Activated naive CD4-positive, alpha-beta T cell treated with anti-CD3 and anti-CD28 coated beads, Interleukin-2, amount 50 U/mL, for 16 hours (primary cell): Measurements from ENCODE around the gene NIF3L1.
"Not testable (repeated sequence)": the region's sequence is repeated elsewhere in the genome, so short reads cannot be mapped to it uniquely, and the experiment has no call there.

Experiments used
- DNase-seq: peaks from one replicate; pipeline ENCODE4 v3.0.0-alpha.2; 2020

The NIF3L1 gene

DNA sequence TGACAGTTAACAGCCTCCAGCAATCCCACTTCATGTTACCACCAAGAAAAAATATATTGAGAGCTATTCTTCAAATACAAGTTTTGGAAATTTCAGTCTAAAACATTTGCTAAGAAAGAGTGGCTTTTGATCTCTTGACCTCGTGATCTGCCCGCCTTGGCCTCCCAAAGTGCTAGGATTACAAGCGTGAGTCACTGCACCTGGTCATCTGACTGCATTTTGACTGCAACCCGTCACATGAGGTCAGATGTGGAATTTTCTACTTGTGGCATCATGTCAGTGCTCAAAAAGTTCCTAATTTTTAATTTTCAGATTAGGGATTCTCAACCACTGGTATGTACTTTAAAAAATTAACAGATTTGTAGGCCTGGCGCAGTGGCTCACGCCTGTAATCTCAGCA lies 15.6 kb upstream of the NIF3L1 start:
- no peak for DNase-seq

DNA sequence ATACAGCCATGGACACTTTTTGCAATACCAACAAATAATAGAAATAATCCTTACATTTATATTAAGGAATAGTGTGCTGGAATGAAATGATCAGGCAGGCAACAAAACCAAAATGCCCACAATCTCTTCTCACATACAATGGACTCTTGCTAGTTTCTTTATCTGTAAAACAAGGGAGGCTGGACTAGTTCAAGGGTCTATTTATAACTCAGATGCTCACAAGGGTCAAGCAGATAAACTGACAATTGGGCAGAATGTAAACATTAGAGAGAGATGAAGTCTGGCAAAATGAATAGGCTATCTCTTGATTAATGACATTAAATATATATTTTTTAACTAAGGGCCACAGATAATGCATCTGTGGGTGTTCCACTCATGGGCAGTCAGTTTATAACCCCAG lies 11.7 kb upstream of the NIF3L1 start:
- DNase-seq, result no peak

DNA sequence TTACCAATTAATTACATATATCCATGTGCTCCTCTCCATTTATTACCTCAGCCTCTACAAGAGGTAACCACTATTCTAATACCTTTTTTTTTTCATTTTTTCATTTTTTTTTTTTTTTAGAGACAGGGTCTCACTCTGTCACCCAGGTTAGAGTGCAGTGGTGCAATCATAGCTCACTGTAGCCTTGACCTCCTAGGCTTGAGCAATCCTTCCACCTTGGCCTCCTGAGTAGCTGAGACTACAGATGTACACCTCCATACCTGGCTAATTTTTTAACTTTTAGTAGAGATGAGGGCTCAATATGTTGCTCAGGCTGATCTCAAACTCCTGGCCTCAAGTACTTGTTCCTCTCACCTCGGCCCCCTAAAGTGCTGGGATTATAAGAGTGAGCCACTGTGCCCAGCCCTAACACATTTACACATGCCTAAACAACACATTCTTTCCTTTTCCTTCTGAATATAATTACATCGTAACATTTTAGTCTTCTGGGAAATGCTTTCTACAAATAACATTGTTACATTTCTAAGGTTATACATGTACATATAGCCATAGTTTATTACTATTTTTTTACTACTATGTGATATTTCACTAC lies 10.8 kb upstream of the NIF3L1 start:
- DNase-seq, result no peak

DNA sequence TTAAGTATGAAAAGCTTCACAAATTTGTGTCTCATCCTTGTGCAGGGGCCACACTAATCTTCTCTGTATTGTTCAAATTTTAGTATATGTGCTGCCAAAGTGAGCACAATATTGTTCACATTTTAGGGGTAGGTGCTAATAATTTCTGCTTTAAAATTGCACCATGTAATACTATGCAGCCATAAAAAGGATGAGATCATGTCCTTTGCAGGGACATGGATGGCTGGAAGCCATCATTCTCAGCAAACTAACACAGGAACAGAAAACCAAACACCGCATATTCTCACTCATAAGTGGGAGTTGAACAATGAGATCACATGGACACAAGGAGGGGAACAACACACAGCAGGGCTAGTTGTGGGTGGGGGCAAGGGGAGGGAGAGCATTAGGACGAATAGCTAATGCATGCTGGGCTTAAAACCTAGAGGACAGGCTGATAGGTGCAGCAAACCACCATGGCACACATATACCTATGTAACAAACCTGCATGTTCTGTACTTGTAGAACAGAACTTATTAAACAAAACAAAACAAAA lies 7.4 kb upstream of the NIF3L1 start:
- DNase-seq, result not testable (repeated sequence)

DNA sequence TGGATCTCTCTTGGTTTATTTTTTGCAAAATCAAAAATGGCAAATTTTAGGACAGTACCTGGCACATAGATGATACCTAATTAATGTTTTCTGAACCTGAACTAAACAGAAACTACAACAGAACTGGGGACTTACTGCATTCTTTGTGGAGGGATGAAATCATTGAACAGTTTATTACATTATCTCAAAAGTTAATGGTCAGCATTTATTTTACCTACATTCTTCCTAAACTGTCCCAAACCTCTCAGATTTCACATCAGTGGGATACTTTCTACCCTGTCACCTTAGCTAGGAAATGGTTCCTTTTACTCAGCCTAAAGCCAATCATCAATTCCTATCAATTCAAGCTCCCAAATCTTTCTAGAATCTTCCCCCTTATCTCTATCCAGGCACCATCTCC lies 10.3 kb downstream of the NIF3L1 start:
- DNase-seq, result no peak

DNA sequence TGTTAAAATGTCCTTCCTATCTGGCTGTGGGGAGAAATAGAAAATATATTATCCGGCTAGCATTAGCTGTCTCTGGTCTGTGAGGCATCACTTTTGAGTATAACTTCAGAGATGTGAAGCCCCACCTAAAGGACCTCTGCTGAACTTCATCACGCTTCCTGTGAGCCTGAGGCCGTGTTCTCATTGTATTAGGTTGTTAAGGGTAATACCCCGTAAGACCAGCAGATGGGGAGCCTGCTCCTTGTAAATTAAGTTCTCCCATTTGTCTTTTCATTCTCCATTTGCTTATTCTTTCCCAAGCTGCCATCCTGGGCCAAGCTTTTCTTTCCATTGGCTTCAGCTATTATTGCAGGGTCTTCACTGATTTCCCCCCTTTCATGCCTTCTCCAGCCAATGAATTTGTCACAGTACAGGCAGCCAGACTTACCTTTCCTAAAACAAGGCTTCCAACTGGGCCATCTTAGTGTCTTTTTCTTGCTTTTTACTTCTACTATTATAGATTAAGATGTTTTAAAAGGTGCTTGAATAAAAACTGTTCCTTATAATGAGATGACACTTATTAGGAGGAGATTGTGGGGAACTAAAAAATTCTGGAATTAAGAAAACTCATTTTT lies 12.4 kb downstream of the NIF3L1 start:
- DNase-seq, result peak; percentile 60

DNA sequence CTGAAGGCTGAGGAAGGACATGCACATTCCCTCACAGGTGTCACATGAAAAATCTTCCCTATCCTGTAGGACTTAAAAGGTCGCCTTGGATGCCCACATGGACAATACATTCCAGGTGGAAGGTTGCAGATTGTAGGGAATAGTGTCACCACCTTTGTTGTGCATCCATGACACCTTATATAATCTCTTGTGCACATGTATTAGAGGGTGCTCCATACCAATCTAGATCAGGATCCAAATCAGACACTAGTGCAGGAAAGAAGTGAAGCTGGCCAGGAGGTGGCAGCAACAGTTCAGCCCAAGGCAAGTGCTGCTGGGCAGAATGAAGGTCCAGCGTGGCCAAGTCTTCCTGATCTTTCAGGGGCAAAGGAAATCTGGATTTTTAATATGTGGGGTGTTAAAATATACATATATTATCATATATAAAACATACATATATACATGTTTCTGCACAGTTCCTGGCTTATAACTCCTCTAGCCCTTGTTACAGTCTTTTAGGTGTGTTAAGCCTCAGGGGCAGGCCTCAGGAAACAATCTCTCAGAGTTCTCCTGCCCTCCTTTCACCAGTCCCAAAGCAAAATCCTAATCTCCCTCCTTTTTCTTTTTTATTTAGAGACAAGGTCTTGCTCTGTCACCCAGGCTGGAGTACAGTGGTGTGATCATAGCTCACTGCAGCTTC lies 16.6 kb downstream of the NIF3L1 start:
- peak; percentile 51 for DNase-seq

DNA sequence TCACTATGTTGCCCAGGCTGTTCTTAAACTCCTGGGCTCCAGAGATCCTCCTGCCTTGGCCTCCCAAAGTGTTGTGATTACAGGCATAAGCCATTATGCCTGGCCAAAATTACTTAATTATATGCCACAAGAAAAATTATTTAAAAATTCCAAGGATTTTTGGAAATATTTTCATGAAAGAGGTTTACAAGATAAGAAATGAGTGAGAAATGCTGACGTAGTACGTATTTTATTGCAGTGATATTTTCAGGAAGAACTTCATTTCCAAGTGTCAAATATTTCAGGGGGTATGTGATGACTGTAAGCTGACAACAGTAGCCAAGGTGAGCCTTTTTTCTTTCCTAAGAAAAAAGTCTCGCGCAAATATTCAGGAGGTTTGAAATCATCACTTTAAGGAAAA lies 20.8 kb downstream of the NIF3L1 start:
- no peak for DNase-seq

DNA sequence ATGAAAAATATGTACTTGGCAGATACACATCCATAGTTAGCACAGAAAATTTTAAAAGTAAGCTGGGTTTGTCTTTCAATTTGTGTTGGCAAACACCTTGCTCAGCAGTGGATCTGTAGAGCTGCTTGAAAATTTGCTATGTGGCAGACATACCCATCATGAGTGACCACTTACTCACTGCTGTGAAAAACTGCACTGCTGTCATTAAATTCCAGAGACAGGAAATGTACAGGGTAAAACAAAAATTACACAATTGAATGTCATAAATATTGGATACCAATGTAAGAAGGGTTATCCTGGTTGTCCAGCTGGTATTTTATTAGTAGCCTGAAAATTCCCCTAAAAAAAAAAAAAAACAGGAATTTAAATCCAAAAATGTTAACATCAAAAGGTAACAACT lies 24.5 kb downstream of the NIF3L1 start:
- no peak for DNase-seq

DNA sequence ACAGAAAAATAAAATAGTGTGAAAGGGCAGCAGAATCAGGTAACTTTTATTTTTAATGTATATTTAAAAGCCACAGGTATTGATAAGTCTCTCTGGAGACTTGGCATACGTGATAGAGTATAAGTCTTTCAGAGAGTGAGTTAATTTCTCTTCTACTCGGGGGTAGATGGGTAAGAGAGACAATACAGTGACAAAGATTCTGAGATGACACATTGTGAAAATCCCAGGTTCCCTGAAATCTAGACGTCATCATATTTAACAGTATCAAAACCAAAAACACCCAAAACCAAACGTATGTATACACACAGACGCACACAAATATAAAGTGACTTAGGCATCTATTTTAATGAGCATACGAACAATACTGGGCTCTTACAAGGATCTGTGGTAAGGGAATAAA lies 33.3 kb downstream of the NIF3L1 start:
- DNase-seq, result no peak

DNA sequence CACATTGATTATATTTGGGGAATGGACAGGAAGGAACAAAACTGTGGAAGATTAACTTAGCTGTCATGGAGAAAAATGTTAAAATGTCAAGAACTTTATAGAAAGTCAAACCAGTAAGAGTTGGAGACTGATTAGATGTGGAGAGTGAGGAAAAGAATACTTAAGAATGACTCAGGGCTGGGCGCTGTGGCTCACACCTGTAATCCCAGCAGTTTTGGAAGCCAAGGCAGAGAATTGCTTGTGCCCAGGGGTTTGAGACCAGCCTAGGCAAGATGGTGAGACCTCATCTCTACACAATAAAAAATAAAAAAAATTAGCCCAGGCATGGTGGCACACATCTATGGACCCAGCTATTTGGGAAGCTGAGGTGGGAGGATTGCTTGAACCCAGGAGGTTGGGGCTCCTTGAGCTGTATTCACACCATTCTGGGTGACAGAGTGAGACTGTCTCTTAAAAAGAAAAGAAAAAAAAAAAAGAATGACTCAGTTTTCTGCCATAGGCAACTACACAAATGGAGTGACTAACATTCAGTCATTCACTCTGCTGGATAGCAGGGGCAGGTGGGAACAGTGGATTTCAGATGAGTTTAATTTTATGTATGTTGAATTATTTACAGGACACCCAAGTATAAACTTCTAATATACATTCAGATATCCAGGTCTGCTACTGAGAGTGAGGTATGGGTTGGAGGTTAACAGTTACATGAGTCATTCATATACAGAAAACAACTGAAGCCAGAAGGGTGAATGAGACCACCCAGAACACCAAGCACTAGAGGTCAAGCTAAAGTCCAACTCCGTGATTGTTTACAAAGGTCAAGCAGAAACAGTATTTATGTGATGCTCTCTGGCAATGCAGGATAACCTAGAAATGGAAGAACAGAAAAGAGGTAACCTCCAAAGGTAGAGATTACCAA lies 40.4 kb downstream of the NIF3L1 start:
- DNase-seq, result no peak

DNA sequence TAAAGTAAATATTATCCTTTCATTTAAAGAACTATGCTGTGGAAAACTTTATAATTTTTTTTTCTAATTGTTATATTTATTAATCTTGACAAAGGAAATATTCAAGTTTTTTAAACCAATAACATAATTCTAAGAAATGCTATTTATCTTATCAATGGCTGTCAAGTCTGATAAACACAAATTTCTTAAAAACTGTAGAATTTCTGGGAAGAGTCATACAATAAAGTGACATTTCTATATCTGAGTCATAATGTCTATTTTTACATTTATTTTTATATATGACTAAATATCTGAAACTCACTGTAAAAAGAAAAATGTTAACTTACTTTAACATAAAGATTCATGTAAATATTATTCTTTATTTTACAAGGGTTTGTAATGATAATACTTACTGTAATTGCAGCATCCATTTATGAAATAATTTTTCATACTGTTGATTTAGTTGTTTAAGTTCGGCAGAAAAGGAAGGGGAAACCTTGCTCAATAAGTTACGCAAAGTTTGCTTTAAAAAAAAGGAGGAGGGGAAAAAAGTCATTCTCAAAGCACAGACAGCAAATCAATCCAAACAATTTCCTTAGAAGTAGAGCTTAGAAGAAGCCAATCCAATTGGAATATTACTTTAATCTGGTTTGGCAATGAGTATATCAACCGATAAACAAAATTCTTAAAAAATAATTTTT lies 41.9 kb downstream of the NIF3L1 start:
- no peak for DNase-seq

DNA sequence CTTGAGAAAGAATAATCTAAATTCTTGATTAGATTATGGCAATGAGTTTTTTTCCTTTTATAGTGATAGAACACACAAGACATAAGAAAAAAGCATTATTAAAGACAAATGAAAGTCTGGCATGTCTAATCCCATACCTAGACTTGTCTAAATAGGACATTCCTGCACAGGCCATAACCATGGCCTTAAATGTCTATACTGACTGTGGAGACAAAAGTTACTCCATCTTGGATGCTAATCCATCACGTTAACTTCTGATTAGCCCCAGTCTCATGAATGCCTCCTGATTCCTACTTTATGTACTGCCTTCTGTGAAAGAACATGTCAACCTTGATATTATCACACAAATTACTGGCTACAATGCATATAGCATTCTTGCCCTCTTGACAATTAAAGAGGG lies 50.7 kb downstream of the NIF3L1 start:
- DNase-seq, result no peak

DNA sequence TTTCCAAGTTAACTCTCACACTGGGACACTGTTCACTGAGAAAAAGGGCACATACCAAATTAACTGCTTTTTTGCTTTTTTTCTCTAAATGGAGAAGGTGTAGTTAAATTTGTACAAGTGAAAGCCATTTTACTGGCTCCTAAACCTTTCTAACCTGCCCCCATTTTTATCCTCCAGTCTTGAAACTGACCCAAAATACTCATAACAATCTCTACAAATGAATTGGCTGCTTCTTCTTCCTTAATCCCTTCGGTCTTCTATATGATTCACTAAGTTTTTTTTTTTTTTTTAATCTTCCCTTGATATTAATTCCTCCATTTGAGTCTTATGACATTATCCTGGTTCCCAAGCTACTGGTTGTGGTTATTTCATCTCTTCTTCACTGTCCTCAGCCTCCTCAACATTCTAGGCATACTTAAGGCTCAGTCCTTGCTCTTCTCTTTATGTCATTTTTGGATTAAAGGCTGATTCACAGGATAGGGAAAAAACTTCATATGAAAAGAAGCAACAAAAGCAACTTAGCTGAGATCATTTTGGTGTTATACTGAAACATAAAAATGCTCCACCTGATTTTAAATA lies 54.4 kb downstream of the NIF3L1 start:
- no peak for DNase-seq

DNA sequence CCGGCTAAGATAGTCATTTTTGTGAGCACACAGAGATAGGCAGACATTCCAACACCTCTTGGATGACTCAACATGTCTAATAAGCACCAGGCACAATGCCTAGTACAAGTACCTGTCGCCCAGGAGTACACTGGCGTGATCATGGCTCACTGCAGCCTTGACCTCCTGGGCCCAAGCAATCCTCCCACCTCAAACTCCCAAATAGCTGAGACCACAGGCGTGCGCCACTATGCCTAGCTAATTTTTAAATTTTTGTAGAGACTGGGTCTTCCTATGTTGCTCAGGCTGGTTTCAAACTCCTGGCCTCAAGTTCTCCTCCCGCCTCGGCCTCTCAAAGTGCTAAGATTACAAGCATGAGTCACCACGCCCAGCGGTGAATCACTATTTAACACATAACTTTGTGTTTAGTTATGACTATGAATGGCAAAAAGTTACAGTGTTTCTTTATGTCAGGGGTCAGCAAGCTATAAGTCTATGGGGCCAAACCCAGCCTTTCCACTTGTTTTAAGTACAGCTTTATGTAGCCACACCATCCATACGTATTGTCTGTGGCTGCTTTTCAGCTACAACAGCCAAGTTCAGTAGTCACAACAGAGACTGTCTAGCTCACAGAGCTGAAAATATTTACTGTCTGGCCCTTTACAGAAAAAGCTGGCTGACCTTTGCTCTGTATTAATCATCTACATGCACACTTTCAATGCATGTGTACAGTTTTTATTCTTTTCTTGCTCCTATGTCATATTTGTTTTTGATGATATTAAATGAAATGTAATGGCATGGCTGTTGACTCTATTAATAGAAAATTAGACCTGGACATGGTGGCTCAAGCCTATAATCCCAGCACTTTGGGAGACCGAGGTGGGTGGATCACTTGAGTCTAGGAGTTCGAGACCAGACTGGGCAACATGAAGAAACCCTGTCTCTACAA lies 55.6 kb downstream of the NIF3L1 start:
- DNase-seq, result peak; percentile 60

DNA sequence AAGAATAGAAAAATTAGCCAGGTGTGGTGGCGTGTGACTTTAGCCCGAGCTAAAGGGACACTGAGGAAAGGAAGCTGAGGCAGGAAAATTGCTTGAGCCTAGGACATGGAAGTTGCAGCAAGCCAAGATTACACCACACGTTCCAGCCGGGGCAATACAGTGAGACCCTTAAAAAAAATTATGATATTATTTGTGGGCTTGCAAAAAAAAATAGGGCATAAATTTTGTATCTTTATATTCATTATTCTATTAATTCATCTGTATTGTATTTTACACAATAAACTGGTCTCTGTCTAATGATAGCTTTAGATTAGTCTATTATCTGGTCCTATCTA lies 56.2 kb downstream of the NIF3L1 start:
- no peak for DNase-seq

DNA sequence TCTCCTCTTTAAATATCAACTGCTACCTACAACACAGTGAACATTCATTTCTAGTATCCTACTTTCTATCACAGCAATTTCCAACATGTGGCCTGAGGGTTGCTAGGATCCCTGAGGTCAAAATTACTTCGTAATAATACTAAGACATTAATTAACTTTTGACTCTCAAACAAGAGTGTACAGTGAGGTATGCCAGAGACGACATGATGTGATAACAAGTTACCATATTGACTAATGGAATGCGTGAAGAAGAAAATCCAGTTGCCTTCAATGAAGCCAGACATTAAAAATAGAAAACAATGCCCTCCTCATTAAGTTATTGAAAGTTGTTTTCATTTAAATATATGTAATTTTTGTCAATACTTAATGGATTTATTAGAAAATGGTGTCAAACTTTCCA lies 61.2 kb downstream of the NIF3L1 start:
- DNase-seq, result no peak
